ENCODE measurements around the gene BUD31.
A peak's percentile ranks its signal among the peaks of the same experiment; 100 is the strongest.

Gene BUD31

DNA sequence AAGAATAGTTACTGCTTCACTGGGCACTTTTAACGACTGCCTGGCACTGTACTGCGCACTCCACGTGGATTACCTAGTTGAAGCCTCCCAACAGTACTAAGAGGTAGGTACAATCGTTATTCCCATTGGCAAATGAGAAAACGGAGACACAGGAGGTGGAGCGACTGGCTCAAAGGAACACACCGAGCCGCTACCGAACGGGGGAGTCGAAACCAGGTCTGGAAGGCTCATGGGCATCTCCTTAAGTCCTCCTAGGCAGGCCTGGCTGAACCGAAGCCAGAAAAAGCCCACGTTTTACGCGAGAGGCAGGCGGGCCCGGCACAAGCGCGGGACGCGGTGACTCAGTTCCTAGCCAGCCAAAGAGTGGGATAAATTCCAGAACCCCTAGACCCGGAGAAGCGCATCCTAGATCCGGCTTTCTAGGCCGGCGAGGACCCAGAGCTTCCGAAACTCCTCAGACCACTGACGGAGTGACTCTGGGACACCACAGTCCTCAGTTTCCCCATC, 844 bp upstream of the BUD31 start:
- Histone ChIP-seq H3K27ac (ENCODE audit: extremely low read depth, low read depth, low read length) (peak overlapping the region; percentile 96), H3K4me3 (ENCODE audit: low read depth, low read length) (peak overlapping the region; percentile 92), H3K36me3 (ENCODE audit: control insufficient read depth in 2 of 2, insufficient read depth in 1 of 2, low read length in 2 of 2) (peaks cover 32 to 55% of the 10 kb centered on the region in 2 experiments), H3K9me3 (ENCODE audit: control insufficient read depth, insufficient read depth, low read depth, low read length) (no peaks in the 10 kb centered on the region), H3K4me1 (ENCODE audit: control insufficient read depth, insufficient read depth, low read length) (peaks cover 2% of the 10 kb centered on the region; the same call in 1 of the 2 replicates)
- ChIA-PET POLR2A (interaction anchor here (1.5 to 3.3 kb wide), 4 partner anchors 9 to 33 kb away, joined by 10 to 36 read pairs (median 20); partner anchors contain the start of genes ARPC1B, CPSF4 and PTCD1), CTCF (interaction anchor here (0.6 to 0.9 kb wide), 4 partner anchors 21 to 369 kb away, joined by 3 to 4 read pairs (median 3); no protein-coding TSS in a partner anchor)
- TF ChIP-seq ZNF600 (tag by site-specific recombination; IDR thresholded peaks at IDR 0.05) (peak; percentile 38; the same call in 1 of the 2 replicates), ZNF76 (tag by site-specific recombination; IDR thresholded peaks at IDR 0.05; ENCODE audit: borderline replicate concordance, low read depth) (no peak), ZNF133 (tag by site-specific recombination; IDR thresholded peaks at IDR 0.05) (0 out of 2 replicates have a peak, but pooled peaks have one; percentile 12), MEIS1 (CRISPR knock-in tag; IDR thresholded peaks at IDR 0.05; ENCODE audit: borderline replicate concordance) (no peak), ZNF350 (tag by site-specific recombination; IDR thresholded peaks at IDR 0.05) (no peak), ZNF416 (tag by site-specific recombination; IDR thresholded peaks at IDR 0.05) (no peak), SETDB1 (IDR thresholded peaks at IDR 0.05; ENCODE audit: insufficient read length, low read length) (no peak), KLF16 (tag by site-specific recombination; IDR thresholded peaks at IDR 0.05) (peak; percentile 29; the same call in 1 of the 2 replicates), ZBTB20 (tag by site-specific recombination; IDR thresholded peaks at IDR 0.05) (0 out of 2 replicates have a peak, but pooled peaks have one; percentile 3), YY2 (tag by site-specific recombination; IDR thresholded peaks at IDR 0.05) (no peak), ZBTB1 (tag by site-specific recombination; IDR thresholded peaks at IDR 0.05) (no peak), ZNF302 (tag by site-specific recombination; IDR thresholded peaks at IDR 0.05; ENCODE audit: low read depth) (no peak), ZFP3 (tag by site-specific recombination; IDR thresholded peaks at IDR 0.05; ENCODE audit: low read depth) (no peak)
- TF ChIP-seq, protein P1, sequence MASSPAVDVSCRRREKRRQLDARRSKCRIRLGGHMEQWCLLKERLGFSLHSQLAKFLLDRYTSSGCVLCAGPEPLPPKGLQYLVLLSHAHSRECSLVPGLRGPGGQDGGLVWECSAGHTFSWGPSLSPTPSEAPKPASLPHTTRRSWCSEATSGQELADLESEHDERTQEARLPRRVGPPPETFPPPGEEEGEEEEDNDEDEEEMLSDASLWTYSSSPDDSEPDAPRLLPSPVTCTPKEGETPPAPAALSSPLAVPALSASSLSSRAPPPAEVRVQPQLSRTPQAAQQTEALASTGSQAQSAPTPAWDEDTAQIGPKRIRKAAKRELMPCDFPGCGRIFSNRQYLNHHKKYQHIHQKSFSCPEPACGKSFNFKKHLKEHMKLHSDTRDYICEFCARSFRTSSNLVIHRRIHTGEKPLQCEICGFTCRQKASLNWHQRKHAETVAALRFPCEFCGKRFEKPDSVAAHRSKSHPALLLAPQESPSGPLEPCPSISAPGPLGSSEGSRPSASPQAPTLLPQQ (tag by site-specific recombination; IDR thresholded peaks at IDR 0.05): 0 out of 2 replicates have a peak, but pooled peaks have one; percentile 40
- TF ChIP-seq, protein P2, sequence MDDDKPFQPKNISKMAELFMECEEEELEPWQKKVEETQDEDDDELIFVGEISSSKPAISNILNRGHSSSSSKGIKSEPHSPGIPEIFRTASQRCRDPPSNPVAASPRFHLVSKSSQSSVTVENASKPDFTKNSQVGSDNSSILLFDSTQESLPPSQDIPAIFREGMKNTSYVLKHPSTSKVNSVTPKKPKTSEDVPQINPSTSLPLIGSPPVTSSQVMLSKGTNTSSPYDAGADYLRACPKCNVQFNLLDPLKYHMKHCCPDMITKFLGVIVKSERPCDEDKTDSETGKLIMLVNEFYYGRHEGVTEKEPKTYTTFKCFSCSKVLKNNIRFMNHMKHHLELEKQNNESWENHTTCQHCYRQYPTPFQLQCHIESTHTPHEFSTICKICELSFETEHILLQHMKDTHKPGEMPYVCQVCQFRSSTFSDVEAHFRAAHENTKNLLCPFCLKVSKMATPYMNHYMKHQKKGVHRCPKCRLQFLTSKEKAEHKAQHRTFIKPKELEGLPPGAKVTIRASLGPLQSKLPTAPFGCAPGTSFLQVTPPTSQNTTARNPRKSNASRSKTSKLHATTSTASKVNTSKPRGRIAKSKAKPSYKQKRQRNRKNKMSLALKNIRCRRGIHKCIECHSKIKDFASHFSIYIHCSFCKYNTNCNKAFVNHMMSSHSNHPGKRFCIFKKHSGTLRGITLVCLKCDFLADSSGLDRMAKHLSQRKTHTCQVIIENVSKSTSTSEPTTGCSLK (tag by site-specific recombination; IDR thresholded peaks at IDR 0.05): no peak
- TF ChIP-seq, protein P3, sequence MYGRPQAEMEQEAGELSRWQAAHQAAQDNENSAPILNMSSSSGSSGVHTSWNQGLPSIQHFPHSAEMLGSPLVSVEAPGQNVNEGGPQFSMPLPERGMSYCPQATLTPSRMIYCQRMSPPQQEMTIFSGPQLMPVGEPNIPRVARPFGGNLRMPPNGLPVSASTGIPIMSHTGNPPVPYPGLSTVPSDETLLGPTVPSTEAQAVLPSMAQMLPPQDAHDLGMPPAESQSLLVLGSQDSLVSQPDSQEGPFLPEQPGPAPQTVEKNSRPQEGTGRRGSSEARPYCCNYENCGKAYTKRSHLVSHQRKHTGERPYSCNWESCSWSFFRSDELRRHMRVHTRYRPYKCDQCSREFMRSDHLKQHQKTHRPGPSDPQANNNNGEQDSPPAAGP (tag by site-specific recombination; IDR thresholded peaks at IDR 0.05): no peak

DNA sequence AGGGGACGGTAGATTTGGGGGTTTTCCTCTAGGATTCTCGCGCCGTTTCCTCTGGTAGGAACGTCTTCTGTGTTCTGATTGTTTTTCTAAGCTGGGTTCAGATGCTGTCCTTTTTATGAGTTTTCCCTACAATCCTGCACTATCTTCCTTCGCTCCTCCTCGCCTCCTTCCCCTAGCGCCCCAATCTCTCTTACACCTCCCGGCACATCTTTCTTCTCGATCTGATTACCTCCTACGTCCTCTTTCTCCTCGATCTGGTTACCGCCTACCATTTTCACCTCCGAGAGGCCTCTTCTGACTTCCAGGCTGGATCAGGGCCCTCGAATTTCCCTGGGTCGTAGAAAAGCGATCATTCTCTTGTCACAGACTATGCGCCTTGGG, 413 bp downstream of the BUD31 start:
- Histone ChIP-seq H3K36me3 (ENCODE audit: control insufficient read depth in 2 of 2, insufficient read depth in 1 of 2, low read length in 2 of 2) (peaks cover 37 to 52% of the 10 kb centered on the region in 2 experiments), H3K4me1 (ENCODE audit: control insufficient read depth, insufficient read depth, low read length) (peaks cover 2% of the 10 kb centered on the region; the same call in 1 of the 2 replicates), H3K4me3 (ENCODE audit: low read depth, low read length) (peak overlapping the region; percentile 92), H3K27ac (ENCODE audit: extremely low read depth, low read depth, low read length) (peak overlapping the region; percentile 96), H3K9me3 (ENCODE audit: control insufficient read depth, insufficient read depth, low read depth, low read length) (no peaks in the 10 kb centered on the region)
- CTCF ChIA-PET: no interaction called here
- POLR2A ChIA-PET: interaction anchor here (0.6 to 3.3 kb wide), 16 partner anchors 8 to 660 kb away, joined by 3 to 36 read pairs (median 6); partner anchors contain the start of genes ARPC1A, ARPC1B, CPSF4 and PTCD1
- TF ChIP-seq, protein P4, sequence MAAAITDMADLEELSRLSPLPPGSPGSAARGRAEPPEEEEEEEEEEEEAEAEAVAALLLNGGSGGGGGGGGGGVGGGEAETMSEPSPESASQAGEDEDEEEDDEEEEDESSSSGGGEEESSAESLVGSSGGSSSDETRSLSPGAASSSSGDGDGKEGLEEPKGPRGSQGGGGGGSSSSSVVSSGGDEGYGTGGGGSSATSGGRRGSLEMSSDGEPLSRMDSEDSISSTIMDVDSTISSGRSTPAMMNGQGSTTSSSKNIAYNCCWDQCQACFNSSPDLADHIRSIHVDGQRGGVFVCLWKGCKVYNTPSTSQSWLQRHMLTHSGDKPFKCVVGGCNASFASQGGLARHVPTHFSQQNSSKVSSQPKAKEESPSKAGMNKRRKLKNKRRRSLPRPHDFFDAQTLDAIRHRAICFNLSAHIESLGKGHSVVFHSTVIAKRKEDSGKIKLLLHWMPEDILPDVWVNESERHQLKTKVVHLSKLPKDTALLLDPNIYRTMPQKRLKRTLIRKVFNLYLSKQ (tag by site-specific recombination; IDR thresholded peaks at IDR 0.05; ENCODE audit: borderline replicate concordance): no peak
- TF ChIP-seq, protein P5, sequence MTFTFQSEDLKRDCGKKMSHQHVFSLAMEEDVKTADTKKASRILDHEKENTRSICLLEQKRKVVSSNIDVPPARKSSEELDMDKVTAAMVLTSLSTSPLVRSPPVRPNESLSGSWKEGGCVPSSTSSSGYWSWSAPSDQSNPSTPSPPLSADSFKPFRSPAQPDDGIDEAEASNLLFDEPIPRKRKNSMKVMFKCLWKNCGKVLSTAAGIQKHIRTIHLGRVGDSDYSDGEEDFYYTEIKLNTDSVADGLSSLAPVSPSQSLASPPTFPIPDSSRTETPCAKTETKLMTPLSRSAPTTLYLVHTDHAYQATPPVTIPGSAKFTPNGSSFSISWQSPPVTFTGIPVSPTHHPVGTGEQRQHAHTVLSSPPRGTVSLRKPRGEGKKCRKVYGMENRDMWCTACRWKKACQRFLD (tag by site-specific recombination; IDR thresholded peaks at IDR 0.05): no peak
- TF ChIP-seq ZBTB20 (tag by site-specific recombination; IDR thresholded peaks at IDR 0.05) (no peak), ZNF423 (tag by site-specific recombination; IDR thresholded peaks at IDR 0.05) (no peak), GLI4 (tag by site-specific recombination; IDR thresholded peaks at IDR 0.05) (no peak), ZNF184 (tag by site-specific recombination; IDR thresholded peaks at IDR 0.05) (no peak), ZNF747 (tag by site-specific recombination; IDR thresholded peaks at IDR 0.05) (no peak)
- TF ChIP-seq, protein P6, sequence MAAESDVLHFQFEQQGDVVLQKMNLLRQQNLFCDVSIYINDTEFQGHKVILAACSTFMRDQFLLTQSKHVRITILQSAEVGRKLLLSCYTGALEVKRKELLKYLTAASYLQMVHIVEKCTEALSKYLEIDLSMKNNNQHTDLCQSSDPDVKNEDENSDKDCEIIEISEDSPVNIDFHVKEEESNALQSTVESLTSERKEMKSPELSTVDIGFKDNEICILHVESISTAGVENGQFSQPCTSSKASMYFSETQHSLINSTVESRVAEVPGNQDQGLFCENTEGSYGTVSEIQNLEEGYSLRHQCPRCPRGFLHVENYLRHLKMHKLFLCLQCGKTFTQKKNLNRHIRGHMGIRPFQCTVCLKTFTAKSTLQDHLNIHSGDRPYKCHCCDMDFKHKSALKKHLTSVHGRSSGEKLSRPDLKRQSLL (tag by site-specific recombination; IDR thresholded peaks at IDR 0.05): no peak
- TF ChIP-seq, protein P7, sequence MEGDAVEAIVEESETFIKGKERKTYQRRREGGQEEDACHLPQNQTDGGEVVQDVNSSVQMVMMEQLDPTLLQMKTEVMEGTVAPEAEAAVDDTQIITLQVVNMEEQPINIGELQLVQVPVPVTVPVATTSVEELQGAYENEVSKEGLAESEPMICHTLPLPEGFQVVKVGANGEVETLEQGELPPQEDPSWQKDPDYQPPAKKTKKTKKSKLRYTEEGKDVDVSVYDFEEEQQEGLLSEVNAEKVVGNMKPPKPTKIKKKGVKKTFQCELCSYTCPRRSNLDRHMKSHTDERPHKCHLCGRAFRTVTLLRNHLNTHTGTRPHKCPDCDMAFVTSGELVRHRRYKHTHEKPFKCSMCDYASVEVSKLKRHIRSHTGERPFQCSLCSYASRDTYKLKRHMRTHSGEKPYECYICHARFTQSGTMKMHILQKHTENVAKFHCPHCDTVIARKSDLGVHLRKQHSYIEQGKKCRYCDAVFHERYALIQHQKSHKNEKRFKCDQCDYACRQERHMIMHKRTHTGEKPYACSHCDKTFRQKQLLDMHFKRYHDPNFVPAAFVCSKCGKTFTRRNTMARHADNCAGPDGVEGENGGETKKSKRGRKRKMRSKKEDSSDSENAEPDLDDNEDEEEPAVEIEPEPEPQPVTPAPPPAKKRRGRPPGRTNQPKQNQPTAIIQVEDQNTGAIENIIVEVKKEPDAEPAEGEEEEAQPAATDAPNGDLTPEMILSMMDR (tag by site-specific recombination; IDR thresholded peaks at IDR 0.05): no peak

Measured in HEK293 (cell line).